CD4-positive, alpha-beta T cell treated with Interleukin-4 for 4 hours (primary cell): ENCODE data around the gene SLC23A2.
"Not testable (repeated sequence)": the region's sequence is repeated elsewhere in the genome, so short reads cannot be mapped to it uniquely, and the experiment has no call there.

Source experiments
- DNase-seq: peaks from one replicate; pipeline ENCODE4 v3.0.0-alpha.2; 2020

Gene SLC23A2

DNA sequence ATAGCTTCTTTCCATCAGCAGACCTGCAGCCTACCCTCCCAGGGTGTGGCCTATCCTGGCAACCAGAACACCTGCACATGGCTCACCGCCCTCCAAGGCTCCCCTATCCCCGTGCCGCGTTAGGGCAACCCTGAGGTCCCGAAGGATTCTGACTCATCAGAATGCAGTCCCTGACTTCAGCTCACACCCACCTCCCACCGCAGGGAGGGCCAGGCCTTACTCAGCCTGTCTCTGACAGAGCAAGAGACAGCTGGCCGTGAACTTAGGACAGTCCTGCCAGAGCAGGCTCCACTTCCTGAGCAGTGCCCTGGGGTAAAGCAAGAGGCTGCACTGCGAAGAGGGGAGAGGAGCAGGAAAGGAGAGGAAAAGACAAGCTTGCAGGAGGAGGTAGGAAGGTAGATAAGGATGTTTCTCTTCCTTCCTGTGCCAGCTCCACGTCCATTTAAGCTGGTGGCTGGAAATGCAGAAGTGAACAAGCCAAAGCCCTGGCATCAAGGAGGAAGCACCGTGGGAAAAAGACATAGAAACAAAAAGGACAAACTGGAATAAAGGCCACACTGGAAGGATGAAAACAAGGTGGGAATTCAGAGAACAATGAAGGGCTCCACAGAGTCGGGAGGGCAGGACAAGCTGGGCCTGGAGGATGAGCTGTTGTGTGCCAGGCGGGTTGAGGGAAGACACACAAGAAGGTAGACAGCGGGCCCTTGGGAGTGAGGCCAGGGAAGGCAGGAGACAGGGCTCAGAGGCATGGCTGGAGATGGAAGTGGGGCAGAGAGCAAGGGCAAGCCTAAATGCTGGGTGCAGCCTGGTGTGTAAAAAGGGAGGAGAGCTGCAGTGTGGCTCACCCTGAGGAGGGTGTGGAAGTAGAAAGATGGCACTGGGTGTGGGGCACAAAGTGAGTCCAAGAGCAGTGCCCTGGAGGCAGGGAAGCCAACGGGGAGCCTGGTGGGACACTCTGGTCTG lies 102.7 kb downstream of the SLC23A2 start:
- DNase-seq = no peak

DNA sequence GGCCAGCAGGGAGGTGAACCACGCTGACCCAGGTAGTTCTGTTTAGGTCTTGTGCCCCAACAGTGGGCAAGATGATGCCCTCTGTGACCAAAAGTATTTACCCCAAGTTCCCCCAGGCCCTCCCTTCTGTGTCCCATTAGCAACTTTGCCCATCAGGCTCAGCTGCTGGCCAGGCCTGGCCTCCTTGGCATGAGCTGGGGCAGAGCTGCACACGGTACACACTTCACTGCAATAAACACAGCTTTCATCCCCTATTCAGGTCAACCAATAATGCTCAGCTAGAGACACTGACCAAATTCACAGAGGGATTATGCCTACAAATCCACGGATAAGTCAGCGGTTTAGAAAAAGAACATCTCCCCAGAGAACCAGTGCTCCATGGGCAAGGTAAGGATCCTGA lies 103.7 kb downstream of the SLC23A2 start:
- DNase-seq = no peak

DNA sequence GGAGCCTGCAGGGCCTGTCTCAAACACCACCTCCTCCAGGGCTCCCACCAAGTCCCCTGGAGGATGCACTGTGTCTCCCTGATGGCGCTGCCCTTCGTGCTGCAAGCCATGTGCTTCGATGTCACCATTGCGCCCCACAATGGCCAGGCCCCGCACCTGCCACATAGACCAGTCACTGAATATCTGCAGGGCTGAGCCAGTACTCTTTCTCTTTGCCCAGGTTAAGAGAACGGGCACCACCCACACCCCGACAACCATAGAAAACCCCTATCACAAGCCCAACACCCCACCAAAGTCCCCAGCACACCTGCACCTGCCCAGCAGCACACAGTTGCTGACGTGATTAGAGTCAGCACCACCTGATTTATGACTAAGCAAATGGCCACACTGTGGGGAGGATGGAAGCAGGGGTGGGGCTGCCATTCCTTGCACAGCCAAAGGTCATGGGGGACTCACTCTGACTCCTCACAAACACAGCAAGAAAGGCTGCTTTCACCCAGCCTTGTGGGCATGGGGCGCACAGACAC lies 104.3 kb downstream of the SLC23A2 start:
- DNase-seq = peak; percentile 9

DNA sequence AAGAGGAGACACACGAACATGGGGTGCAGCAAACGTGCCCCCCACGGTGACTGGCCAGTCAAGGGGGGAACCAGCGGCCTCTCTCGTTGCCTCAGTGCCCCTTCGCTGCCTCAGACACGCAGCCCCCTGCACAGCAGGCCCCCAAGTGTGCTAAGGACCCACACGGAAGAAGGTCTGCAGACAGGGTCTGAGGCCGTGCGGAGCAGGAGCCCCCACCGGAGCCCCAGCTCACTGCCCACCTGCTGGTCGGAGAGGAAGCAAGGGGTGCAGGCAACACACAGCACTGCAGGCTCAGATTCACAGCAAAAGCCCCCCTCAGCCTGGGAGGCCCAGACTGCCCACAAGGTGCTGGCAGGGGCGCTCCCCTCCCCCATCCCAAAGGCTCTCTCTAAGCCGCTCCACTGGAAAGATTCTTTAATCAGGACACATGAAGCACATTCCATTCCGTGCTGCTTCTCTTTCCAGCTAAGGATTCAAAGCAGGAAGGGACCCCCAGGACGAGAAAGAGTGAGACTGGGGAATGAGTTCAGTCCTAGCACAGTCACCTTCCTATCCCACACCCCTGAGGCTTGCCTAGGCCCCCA lies 105.1 kb downstream of the SLC23A2 start:
- no peak for DNase-seq

DNA sequence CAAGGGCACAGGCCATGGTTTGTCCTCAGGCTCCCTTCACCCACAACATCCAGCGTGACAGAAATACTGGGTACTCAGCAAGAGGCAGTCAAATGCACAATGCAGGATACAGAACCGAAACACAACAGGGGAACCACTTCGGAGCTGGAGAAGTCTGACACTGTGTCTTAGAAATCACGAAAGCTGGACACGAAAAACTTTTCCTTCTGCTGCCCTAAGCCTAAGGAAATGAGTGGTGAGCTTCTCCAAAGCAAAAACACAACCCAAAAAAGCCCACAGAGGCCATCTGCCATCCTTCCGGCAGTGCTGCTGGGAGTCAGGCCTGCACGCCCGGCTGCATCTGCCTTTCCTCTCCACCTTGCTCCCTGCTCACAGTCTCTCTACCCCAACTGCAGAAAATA lies 106.3 kb downstream of the SLC23A2 start:
- DNase-seq = no peak

- no peak for DNase-seq
These were observed 106.9 kb downstream of the SLC23A2 start for GRCh38 chr20:4894409-4894808.

DNA sequence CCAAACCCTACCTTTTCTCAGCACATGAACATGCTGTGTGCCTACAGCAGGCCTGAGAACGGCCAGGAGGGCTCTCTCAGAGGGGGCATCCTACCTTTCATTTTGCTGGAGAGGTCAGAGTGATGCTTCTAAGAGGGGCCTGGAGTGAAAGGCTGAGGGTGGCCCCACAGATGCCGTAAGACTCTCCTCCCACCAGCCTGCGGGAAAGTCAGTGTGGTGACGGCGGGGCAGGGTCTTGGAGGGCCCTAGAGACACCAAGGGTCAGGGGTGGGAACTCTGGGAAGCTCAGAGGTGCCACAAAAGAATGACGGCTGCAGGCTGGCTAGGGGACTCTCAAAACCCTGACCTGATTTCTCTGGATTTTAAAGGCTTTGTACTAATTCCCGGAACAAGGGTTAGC lies 107.6 kb downstream of the SLC23A2 start:
- no peak for DNase-seq

GRCh38 chr20:4891997-4892396 lies 109.3 kb downstream of the SLC23A2 start:
- no peak for DNase-seq

DNA sequence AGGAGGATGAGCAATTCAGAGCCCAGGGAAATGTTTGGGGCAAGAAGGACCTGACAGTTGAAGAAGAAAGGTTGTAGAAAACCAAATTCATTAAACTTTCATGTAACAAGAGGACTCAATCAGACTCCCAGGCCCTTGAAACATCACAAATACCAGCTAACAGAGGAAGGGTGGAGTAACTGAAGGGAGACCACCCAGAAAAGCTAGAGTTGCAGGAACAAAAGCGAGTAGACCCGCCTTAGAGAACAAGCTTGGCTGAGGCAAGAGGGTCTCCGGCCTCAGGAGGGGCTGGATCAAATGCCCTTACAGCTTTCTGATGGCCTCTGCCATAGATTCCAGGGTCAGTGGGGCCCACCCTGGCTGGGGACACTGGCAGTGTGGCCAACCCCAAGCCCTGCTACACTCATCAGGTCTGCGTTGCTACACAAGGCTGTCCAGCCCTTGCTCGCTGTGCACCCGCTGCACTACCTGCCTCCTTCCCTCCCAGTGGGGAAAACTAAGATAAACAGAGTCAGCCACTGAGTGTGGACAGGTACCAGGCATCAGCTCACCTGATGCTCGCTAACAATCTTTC lies 110.0 kb downstream of the SLC23A2 start:
- DNase-seq = no peak

- no peak for DNase-seq
These were observed 111.9 kb downstream of the SLC23A2 start for GRCh38 chr20:4889446-4889845.

- no peak for DNase-seq
These were observed 113.7 kb downstream of the SLC23A2 start for GRCh38 chr20:4887586-4887985.

DNA sequence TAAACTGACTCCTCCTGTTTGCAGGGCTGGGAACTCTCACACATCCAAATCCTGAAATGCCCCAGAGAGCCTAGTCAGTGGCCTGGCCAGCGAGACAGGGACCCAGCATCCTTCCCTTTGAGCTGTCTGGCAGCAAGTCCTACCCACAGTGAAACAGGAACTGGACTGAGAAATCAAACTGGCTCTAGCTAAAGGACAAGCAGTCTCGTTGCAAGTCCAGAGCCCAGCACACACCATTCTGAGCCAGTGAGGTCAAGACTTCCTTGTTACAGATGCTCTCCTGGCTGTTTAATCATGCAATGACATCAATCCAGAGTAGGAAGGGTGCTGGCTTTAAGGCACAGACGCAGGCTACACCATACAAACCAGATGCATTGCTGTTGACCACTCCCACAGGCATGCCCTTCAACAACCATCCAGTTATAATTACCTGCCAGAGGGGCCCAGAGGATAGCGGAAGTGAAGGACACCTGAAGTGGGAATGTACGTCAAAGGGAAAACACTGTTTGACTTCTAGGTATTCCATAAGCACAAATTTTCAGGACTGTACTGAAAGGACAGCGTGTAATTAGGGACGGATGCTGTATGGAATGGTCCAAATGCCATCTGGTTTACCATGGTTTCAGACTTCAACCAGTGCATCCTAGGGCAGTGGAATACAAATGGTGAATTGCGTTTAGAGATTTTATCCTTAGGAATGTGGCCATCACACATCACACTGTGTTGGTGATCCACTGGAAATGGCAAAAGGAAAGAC lies 114.4 kb downstream of the SLC23A2 start:
- DNase-seq = no peak

DNA sequence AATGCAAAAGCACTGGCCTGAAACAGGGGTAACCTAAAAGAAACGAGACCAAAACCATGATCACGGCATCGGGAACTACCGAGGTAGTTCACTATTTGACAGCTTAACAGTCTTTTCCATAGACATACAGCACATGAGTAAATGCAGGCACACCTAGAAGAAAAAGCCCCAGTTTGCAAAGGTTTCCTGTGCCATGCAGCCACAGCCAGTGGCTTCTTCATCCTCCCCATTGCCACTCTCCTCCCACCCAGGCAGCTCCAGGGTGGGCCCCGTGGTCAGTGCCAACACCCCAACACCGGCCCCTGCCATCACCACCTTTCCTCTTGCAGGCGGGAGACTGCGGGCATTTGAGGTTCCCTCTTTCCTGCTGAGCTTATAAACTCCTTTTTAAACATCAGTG lies 115.4 kb downstream of the SLC23A2 start:
- no peak for DNase-seq

DNA sequence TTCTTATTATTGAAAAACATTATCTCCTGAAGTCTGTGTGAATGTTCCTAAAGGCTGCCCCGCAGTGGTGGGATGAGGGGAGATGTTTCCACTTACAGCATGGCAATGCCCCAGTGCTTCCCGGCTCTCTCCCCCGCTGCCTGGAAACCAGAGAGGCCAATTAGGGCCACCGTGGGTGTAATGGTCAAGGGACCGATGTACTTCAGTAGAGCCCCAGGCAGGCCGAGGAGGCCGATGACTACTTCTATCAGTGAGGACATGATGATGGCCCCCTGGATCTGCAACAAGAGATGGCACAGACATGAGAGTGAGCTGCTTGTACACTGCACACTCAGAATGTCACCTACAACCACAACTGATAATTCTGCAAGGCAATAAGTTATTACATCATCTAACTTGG lies 117.8 kb downstream of the SLC23A2 start:
- DNase-seq = no peak

DNA sequence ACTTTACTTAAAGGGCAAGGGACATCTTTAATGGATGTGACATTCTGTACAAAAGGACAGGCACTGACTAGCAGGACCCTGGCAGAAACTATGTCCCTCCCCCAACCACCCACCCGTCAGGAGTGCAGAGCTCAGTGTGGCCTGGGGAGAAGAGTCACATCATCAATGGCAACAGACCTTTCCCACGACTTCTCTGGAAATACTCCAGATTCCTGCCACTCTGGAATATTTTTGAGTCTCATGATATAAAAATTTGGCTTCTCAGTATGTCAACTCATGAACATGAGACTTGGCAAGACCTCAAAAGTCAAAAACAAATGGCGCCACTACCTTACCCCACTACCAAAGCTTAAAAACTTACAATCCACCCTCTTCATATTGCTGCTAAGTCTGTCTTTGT lies 118.3 kb downstream of the SLC23A2 start:
- no peak for DNase-seq

GRCh38 chr20:4881006-4881730 lies 120.1 kb downstream of the SLC23A2 start:
- no peak for DNase-seq

- DNase-seq = no peak
These were observed 121.3 kb downstream of the SLC23A2 start for GRCh38 chr20:4880051-4880450.

GRCh38 chr20:4878099-4878498 lies 123.2 kb downstream of the SLC23A2 start:
- DNase-seq = not testable (repeated sequence)

- DNase-seq = no peak
These were observed 124.6 kb downstream of the SLC23A2 start for GRCh38 chr20:4876731-4877130.

DNA sequence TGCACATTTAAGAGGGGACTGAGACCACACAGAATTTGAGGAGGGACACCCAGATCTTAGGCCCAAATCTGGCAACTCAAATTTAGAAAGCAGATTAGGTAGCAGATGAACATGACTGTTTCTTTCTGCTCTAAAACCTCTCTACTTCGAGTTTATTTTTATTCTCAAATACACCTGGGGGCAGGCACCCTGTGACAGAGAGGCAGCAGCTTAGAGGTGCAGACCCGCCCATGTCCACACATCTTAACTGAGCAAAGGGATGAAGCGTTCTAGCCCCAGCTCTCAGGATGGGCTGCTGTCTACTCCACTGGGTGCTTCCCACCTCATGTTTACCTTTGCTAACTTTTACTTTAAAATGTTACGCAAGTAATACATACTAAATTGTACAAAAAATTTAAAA lies 125.0 kb downstream of the SLC23A2 start:
- DNase-seq = no peak

DNA sequence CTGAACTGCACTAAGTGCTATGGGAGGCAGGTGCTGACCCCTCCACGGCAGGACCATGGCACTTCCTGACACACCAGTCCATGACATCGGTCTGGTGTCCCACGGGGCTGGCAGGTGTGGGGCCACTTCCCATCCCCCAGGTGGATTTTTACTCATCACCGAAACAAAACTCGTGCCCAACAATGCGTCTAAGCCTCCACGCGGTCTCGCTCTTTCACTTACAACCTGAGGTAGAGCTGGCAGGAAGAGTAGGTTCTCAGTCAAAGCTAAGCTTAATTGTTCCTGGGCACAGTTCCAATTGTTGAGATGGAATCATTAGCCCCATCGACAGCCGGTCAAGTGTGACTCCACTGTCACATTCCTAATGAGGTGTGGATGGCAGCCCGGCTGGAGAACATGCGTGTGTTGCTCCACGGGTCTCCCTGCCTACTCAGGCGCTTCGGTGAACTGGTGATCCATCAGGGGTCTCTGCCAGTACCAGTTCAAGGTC lies 125.7 kb downstream of the SLC23A2 start:
- no peak for DNase-seq

GRCh38 chr20:4873396-4873795 lies 127.9 kb downstream of the SLC23A2 start:
- DNase-seq = no peak
